MM.1S (cell line): ENCODE results near the gene DOCK4.

Source experiments
- EZH2phosphoT487 ChIP-seq: fragments of 300-600 bp; sonication (generic); IDR thresholded peaks from 2 replicates; pipeline ENCODE4 v1.6.1; 2018; ENCODE audit warnings: antibody characterized with exemption, low read length
- TF ChIP-seq, protein P1 (sequence below): fragments of 300-600 bp; sonication (generic); IDR thresholded peaks from 2 replicates; pipeline ENCODE4 v1.5.1; 2016; ENCODE audit warnings: antibody characterized with exemption, low read length, mixed read lengths

DNA sequence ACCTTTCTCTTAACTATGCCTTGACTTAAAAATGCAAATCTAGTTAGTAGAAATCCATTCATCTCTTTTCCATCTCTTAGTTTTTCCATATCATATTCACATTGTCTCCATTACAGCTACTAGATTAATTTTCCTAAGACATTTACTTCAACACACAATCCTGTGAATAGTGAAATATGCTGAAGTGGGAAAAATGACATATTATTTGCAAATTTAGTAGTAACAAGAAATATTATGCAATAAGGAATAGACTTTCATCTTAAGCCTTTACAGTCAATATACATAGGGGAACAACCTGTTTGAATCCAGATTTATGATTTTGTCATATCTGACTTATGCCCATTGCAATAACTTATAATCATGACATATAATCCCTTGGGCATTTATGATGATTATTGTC is 366.9 kb downstream of the DOCK4 start:
- TF ChIP-seq, protein P1, sequence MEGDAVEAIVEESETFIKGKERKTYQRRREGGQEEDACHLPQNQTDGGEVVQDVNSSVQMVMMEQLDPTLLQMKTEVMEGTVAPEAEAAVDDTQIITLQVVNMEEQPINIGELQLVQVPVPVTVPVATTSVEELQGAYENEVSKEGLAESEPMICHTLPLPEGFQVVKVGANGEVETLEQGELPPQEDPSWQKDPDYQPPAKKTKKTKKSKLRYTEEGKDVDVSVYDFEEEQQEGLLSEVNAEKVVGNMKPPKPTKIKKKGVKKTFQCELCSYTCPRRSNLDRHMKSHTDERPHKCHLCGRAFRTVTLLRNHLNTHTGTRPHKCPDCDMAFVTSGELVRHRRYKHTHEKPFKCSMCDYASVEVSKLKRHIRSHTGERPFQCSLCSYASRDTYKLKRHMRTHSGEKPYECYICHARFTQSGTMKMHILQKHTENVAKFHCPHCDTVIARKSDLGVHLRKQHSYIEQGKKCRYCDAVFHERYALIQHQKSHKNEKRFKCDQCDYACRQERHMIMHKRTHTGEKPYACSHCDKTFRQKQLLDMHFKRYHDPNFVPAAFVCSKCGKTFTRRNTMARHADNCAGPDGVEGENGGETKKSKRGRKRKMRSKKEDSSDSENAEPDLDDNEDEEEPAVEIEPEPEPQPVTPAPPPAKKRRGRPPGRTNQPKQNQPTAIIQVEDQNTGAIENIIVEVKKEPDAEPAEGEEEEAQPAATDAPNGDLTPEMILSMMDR, result no peak
- no peak for TF ChIP-seq EZH2phosphoT487
